Measurements from ENCODE around the gene BCAS3. TPM values are rescaled to one million over a fixed set of nuclear protein-coding genes. Genes with fewer than 3 reads are reported as not detected.

BCAS3 gene
- total RNA-seq, 6 experiments from 2014 or later: 9.2 to 22.1 (median 14.2) TPM

GRCh38 chr17:61316633-61317032, 639.0 kb downstream of the BCAS3 start:
- Histone ChIP-seq H3K9me3 (no peaks in the 10 kb centered on the region), H3K4me1 (peaks cover 0 to 7% (median 0%) of the 10 kb centered on the region in 4 donors), H3K36me3 (no peaks in the 10 kb centered on the region), H3K4me3 (no peak overlapping the region), H3K27me3 (no peaks in the 10 kb centered on the region), H3K27ac (no peak overlapping the region)
- DNase-seq (no peak), ATAC-seq (no peak)
- 87% methylated on average over 5 of the region's 6 CpGs for WGBS (ENCODE audit: insufficient coverage, low coverage, low lambda C conversion rate, missing lambda C conversion rate)
- intact Hi-C loops (cut with DNase I): no loop called here
- TF ChIP-seq POLR2A (IDR thresholded peaks at IDR 0.05) (no peak), CTCF (IDR thresholded peaks at IDR 0.05) (no peak)

- Histone ChIP-seq H3K36me3 (no peaks in the 10 kb centered on the region), H3K9me3 (no peaks in the 10 kb centered on the region), H3K27me3 (no peaks in the 10 kb centered on the region), H3K4me1 (peaks cover 0 to 7% (median 0%) of the 10 kb centered on the region in 4 donors), H3K4me3 (no peak overlapping the region), H3K27ac (no peak overlapping the region)
- DNase-seq (no peak), ATAC-seq (peak in 1 of 4 donors; percentile 9)
- WGBS (ENCODE audit: insufficient coverage, low coverage, low lambda C conversion rate, missing lambda C conversion rate): 94% methylated on average over 5 of the region's 11 CpGs
- TF ChIP-seq CTCF (IDR thresholded peaks at IDR 0.05) (no peak), POLR2A (IDR thresholded peaks at IDR 0.05) (no peak)
- intact Hi-C loops (cut with DNase I): no loop called here
Measured at GRCh38 chr17:61317779-61318178, 640.1 kb downstream of the BCAS3 start.

GRCh38 chr17:61318684-61319098, 641.0 kb downstream of the BCAS3 start:
- H3K9me3 ChIP-seq: no peaks in the 10 kb centered on the region
- H3K36me3 ChIP-seq: no peaks in the 10 kb centered on the region
- H3K27me3 ChIP-seq: no peaks in the 10 kb centered on the region
- intact Hi-C loops (cut with DNase I): no loop called here
- no peak for DNase-seq
- ATAC-seq: no peak
- peaks cover 0 to 2% (median 0%) of the 10 kb centered on the region in 4 donors for H3K4me1 ChIP-seq
- H3K4me3 ChIP-seq: no peak overlapping the region
- no peak overlapping the region for H3K27ac ChIP-seq
- no peak for TF ChIP-seq CTCF (IDR thresholded peaks at IDR 0.05)
- TF ChIP-seq POLR2A (IDR thresholded peaks at IDR 0.05): no peak
- 74% methylated on average over 5 of the region's 5 CpGs for WGBS (ENCODE audit: insufficient coverage, low coverage, low lambda C conversion rate, missing lambda C conversion rate)

GRCh38 chr17:61321344-61321743, 643.7 kb downstream of the BCAS3 start:
- Histone ChIP-seq H3K4me1 (no peaks in the 10 kb centered on the region), H3K27ac (no peak overlapping the region), H3K4me3 (no peak overlapping the region), H3K9me3 (no peaks in the 10 kb centered on the region), H3K36me3 (no peaks in the 10 kb centered on the region), H3K27me3 (no peaks in the 10 kb centered on the region)
- no peak for ATAC-seq
- no peak for DNase-seq
- intact Hi-C loops (cut with DNase I): no loop called here
- 100% methylated on average over 2 of the region's 6 CpGs for WGBS (ENCODE audit: insufficient coverage, low coverage, low lambda C conversion rate, missing lambda C conversion rate)
- TF ChIP-seq CTCF (IDR thresholded peaks at IDR 0.05) (no peak), POLR2A (IDR thresholded peaks at IDR 0.05) (no peak)
